HepG2 (cell line): ENCODE measurements around the gene ZNF121. TPM values are rescaled to one million over a fixed set of nuclear protein-coding genes. Genes with fewer than 3 reads are reported as not detected.

Source experiments
- ELF1 ChIP-seq: sonication (generic); formaldehyde crosslinking; IDR thresholded peaks from 2 replicates; pipeline ENCODE4 v1.4.0; 2020; ENCODE audit warnings: missing genetic modification reagents
- EP300 ChIP-seq, 3 experiments: sonication (generic) in 1 of 3; formaldehyde crosslinking in 1 of 3; IDR thresholded peaks; 2 replicates each; pipeline versions ENCODE4 v1.5.1 to v1.6.1; 2011 to 2020; ENCODE audit warnings: low read depth in 2 of 3, low read length in 2 of 3, borderline replicate concordance in 1 of 3, improper control_type of control experiment in 1 of 3, mild to moderate bottlenecking in 1 of 3, missing genetic modification reagents in 1 of 3, moderate library complexity in 1 of 3
- HDAC1 ChIP-seq: sonication (generic); formaldehyde crosslinking; IDR thresholded peaks from 2 replicates; pipeline ENCODE4 v1.5.1; 2020; ENCODE audit warnings: mild to moderate bottlenecking, missing genetic modification reagents
- HOXA5 ChIP-seq: sonication (generic); formaldehyde crosslinking; IDR thresholded peaks from 2 replicates; pipeline ENCODE4 v1.4.0; 2020; ENCODE audit warnings: missing genetic modification reagents
- NR2F1 ChIP-seq, 2 experiments: fragments of 450-650 bp in 1 of 2; formaldehyde crosslinking in 1 of 2; IDR thresholded peaks; 2 replicates each; pipeline versions ENCODE4 v1.5.0 to v1.6.1; 2016 to 2020; ENCODE audit warnings: mild to moderate bottlenecking in 1 of 2, missing compliant biosample characterization in 1 of 2, missing genetic modification reagents in 1 of 2, moderate library complexity in 1 of 2
- POLR2AphosphoS5 ChIP-seq: IDR thresholded peaks from 2 replicates; pipeline ENCODE4 v1.6.1; 2012; ENCODE audit warnings: low read depth, low read length
- TARDBP ChIP-seq: sonication (generic); formaldehyde crosslinking; IDR thresholded peaks from 2 replicates; pipeline ENCODE4 v1.8.0; 2022; ENCODE audit warnings: mild to moderate bottlenecking, missing genetic modification reagents
- ZMYM3 ChIP-seq: sonication (generic); formaldehyde crosslinking; IDR thresholded peaks from 2 replicates; pipeline ENCODE4 v1.5.1; 2020; ENCODE audit warnings: mild to moderate bottlenecking, missing genetic modification reagents
- ZNF138 ChIP-seq: sonication (generic); formaldehyde crosslinking; IDR thresholded peaks from 2 replicates; pipeline ENCODE4 v1.5.0; 2020; ENCODE audit warnings: mild to moderate bottlenecking, low read depth, missing genetic modification reagents
- ZNF543 ChIP-seq: sonication (generic); formaldehyde crosslinking; IDR thresholded peaks from 2 replicates; pipeline ENCODE4 v1.4.0; 2020; ENCODE audit warnings: mild to moderate bottlenecking, missing genetic modification reagents
- ZNF674 ChIP-seq: sonication (generic); formaldehyde crosslinking; IDR thresholded peaks from 2 replicates; pipeline ENCODE4 v1.5.0; 2020; ENCODE audit warnings: low read depth, mild to moderate bottlenecking, missing genetic modification reagents
- polyA plus RNA-seq, 8 experiments: library from polyadenylated mRNA; depleted of rRNA in 3 of 8; stranded (reverse) in 7 of 8; unstranded in 1 of 8; fragments of >200 nt; fragmentation: Illumina TruSeq in 4 of 8; extraction: Trizol in 4 of 8; gene quantifications; 2 replicates each; pipeline versions ENCODE4 v1.2.1 to v1.2.3, GENCODE V29; 2011 to 2016; ENCODE audit warnings: low read depth in 4 of 8, missing spikeins in 1 of 8, mixed read lengths in 1 of 8; ENCODE audit not compliant: insufficient read depth in 1 of 8
- total RNA-seq, 5 experiments: library from RNA; depleted of rRNA; stranded (reverse); fragments of >200 nt; fragmentation: Illumina TruSeq; extraction: Trizol; gene quantifications; 2 replicates each; pipeline ENCODE4 v1.2.3, GENCODE V29; 2016; ENCODE audit warnings: low read depth in 1 of 5
- TF ChIP-seq, protein P1 (sequence below): sonication (generic); formaldehyde crosslinking; IDR thresholded peaks from 2 replicates; pipeline ENCODE4 v1.4.0; 2020; ENCODE audit warnings: missing genetic modification reagents
- TF ChIP-seq, protein P2 (sequence below): sonication (generic); formaldehyde crosslinking; IDR thresholded peaks from 2 replicates; pipeline ENCODE4 v1.4.0; 2020; ENCODE audit warnings: missing genetic modification reagents
- TF ChIP-seq, protein P3 (sequence below): sonication (generic); formaldehyde crosslinking; conservative IDR thresholded peaks from 2 replicates; pipeline ENCODE4 v1.4.0; 2020; ENCODE audit warnings: missing genetic modification reagents
- TF ChIP-seq, protein P4 (sequence below): sonication (generic); formaldehyde crosslinking; IDR thresholded peaks from 2 replicates; pipeline ENCODE4 v1.8.1; 2023; ENCODE audit warnings: missing genetic modification reagents, inconsistent platforms, borderline replicate concordance
- TF ChIP-seq, protein P5 (sequence below): sonication (generic); formaldehyde crosslinking; IDR thresholded peaks from 2 replicates; pipeline ENCODE4 v1.5.0; 2020; ENCODE audit warnings: mild to moderate bottlenecking, missing genetic modification reagents

ZNF121 gene
- total and polyA plus RNA-seq, 2 of the 13 experiments (the other 11 are each of a cell fraction or from before 2014, with no cell fraction given) = 7.8 to 56.3 TPM

DNA sequence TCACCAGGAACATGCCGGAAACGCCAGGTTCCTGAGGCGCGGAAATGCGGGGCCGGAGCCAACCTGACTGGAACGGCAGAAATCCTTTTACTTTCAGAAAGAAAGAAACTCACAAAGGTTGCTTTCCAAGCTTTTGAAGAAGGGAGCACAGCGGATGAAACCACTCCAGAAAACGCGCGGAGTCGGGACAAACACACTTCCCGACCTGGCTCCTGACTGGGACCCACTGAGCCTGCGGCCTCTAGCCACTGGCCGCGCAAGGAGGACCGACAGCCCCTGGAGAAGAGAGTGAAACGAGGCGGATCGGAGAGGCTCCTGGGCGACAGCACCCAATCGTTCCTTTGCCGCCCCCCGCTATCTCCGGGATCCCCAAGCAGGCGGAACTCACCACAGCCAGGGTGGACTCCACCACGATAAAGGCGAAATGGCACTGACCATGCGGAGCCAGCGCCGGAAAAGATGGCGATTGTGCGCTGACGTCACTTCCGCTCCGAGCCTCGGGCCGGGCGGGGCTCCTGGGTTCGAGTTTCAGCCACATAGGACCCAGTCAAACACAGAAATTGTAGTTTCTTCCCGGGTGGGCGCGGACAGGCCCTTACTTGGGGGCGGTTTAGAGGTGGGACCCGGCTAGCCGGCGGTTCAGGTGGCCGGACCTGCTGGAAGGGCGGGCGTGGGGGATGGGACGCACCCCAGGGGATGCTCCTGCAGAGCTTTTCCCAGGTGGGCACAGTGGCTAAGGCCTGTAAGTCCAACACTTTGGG lies at the start of gene ZNF121 (continued):
- TF ChIP-seq, protein P1, sequence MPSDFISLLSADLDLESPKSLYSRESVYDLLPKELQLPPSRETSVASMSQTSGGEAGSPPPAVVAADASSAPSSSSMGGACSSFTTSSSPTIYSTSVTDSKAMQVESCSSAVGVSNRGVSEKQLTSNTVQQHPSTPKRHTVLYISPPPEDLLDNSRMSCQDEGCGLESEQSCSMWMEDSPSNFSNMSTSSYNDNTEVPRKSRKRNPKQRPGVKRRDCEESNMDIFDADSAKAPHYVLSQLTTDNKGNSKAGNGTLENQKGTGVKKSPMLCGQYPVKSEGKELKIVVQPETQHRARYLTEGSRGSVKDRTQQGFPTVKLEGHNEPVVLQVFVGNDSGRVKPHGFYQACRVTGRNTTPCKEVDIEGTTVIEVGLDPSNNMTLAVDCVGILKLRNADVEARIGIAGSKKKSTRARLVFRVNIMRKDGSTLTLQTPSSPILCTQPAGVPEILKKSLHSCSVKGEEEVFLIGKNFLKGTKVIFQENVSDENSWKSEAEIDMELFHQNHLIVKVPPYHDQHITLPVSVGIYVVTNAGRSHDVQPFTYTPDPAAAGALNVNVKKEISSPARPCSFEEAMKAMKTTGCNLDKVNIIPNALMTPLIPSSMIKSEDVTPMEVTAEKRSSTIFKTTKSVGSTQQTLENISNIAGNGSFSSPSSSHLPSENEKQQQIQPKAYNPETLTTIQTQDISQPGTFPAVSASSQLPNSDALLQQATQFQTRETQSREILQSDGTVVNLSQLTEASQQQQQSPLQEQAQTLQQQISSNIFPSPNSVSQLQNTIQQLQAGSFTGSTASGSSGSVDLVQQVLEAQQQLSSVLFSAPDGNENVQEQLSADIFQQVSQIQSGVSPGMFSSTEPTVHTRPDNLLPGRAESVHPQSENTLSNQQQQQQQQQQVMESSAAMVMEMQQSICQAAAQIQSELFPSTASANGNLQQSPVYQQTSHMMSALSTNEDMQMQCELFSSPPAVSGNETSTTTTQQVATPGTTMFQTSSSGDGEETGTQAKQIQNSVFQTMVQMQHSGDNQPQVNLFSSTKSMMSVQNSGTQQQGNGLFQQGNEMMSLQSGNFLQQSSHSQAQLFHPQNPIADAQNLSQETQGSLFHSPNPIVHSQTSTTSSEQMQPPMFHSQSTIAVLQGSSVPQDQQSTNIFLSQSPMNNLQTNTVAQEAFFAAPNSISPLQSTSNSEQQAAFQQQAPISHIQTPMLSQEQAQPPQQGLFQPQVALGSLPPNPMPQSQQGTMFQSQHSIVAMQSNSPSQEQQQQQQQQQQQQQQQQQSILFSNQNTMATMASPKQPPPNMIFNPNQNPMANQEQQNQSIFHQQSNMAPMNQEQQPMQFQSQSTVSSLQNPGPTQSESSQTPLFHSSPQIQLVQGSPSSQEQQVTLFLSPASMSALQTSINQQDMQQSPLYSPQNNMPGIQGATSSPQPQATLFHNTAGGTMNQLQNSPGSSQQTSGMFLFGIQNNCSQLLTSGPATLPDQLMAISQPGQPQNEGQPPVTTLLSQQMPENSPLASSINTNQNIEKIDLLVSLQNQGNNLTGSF (CRISPR knock-in tag) = 0 out of 2 replicates have a peak, but pooled peaks have one; percentile 25
- TF ChIP-seq POLR2AphosphoS5 (peak; percentile 97), ELF1 (peak; percentile 46; the same call in 1 of the 2 replicates), ZMYM3 (peak; percentile 78), NR2F1 (CRISPR knock-in tag; IDR thresholded peaks at IDR 0.05) (no peak), HDAC1 (peak; percentile 69), EP300 (IDR thresholded peaks at IDR 0.05; ENCODE audit: low read depth in 2 of 2, low read length in 2 of 2) (no peak), EP300 (CRISPR knock-in tag; IDR thresholded peaks at IDR 0.05; ENCODE audit: borderline replicate concordance) (no peak), ZNF138 (CRISPR knock-in tag) (0 out of 2 replicates have a peak, but pooled peaks have one; percentile 56), TARDBP (CRISPR knock-in tag) (peak; percentile 81), ZNF543 (CRISPR knock-in tag) (no peak; the same call in 1 of the 2 replicates), HOXA5 (peak; percentile 76), ZNF674 (peak; percentile 65; the same call in 1 of the 2 replicates)
- TF ChIP-seq, protein P2, sequence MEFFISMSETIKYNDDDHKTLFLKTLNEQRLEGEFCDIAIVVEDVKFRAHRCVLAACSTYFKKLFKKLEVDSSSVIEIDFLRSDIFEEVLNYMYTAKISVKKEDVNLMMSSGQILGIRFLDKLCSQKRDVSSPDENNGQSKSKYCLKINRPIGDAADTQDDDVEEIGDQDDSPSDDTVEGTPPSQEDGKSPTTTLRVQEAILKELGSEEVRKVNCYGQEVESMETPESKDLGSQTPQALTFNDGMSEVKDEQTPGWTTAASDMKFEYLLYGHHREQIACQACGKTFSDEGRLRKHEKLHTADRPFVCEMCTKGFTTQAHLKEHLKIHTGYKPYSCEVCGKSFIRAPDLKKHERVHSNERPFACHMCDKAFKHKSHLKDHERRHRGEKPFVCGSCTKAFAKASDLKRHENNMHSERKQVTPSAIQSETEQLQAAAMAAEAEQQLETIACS (CRISPR knock-in tag) = no peak
- TF ChIP-seq, protein P3, sequence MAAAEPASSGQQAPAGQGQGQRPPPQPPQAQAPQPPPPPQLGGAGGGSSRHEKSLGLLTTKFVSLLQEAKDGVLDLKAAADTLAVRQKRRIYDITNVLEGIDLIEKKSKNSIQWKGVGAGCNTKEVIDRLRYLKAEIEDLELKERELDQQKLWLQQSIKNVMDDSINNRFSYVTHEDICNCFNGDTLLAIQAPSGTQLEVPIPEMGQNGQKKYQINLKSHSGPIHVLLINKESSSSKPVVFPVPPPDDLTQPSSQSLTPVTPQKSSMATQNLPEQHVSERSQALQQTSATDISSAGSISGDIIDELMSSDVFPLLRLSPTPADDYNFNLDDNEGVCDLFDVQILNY (CRISPR knock-in tag) = no peak
- TF ChIP-seq, protein P4, sequence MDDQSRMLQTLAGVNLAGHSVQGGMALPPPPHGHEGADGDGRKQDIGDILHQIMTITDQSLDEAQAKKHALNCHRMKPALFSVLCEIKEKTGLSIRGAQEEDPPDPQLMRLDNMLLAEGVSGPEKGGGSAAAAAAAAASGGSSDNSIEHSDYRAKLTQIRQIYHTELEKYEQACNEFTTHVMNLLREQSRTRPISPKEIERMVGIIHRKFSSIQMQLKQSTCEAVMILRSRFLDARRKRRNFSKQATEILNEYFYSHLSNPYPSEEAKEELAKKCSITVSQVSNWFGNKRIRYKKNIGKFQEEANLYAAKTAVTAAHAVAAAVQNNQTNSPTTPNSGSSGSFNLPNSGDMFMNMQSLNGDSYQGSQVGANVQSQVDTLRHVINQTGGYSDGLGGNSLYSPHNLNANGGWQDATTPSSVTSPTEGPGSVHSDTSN (CRISPR knock-in tag) = peak; percentile 85
- TF ChIP-seq, protein P5, sequence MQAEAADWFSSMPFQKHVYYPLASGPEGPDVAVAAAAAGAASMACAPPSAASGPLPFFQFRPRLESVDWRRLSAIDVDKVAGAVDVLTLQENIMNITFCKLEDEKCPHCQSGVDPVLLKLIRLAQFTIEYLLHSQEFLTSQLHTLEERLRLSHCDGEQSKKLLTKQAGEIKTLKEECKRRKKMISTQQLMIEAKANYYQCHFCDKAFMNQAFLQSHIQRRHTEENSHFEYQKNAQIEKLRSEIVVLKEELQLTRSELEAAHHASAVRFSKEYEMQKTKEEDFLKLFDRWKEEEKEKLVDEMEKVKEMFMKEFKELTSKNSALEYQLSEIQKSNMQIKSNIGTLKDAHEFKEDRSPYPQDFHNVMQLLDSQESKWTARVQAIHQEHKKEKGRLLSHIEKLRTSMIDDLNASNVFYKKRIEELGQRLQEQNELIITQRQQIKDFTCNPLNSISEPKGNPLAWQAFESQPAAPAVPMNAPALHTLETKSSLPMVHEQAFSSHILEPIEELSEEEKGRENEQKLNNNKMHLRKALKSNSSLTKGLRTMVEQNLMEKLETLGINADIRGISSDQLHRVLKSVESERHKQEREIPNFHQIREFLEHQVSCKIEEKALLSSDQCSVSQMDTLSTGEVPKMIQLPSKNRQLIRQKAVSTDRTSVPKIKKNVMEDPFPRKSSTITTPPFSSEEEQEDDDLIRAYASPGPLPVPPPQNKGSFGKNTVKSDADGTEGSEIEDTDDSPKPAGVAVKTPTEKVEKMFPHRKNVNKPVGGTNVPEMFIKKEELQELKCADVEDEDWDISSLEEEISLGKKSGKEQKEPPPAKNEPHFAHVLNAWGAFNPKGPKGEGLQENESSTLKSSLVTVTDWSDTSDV (CRISPR knock-in tag) = peak; percentile 68; the same call in 1 of the 2 replicates
